K562 (cell line): ENCODE measurements around the gene ALG12. TPM values are rescaled to one million over a fixed set of nuclear protein-coding genes. Genes with fewer than 3 reads are reported as not detected.

ENCODE experiments used
- ATAC-seq: fragments of 200-7000 bp; cut with Tn5 transposase; 3 replicates; pipeline ENCODE4 v1.9.1; 2020; ENCODE audit warnings: moderate library complexity
- BruUV-seq: library from RNA; stranded (reverse); fragments of 400-500 nt; replicated peaks from 2 replicates; lab custom pipeline; 2021; lab: Mats Ljungman, UMichigan
- CTCF ChIA-PET: fragments of 300-600 bp; formaldehyde crosslinking; extraction: SDS; loops from one replicate; lab custom pipeline; 2021; ENCODE audit warnings: low intra/inter-chr PET ratio; lab: Yijun Ruan, JAX
- POLR2A ChIA-PET: fragments of 300-600, 350-650 bp; sonication (Branson Sonifier 250); formaldehyde crosslinking; extraction: SDS; loops from one replicate; lab custom pipeline; 2021; ENCODE audit warnings: antibody characterized with exemption, inconsistent platforms; lab: Yijun Ruan, JAX
- DNase-seq, 4 experiments: peaks; one replicate each; pipeline versions ENCODE4 v3.0.0 to v3.0.0-alpha.2; 2011 to 2018; ENCODE audit warnings: low spot score in 3 of 4, mixed read lengths in 3 of 4; ENCODE audit errors: extremely low read depth in 1 of 4
- FAIRE-seq: peaks from 2 replicates; lab custom pipeline; 2011; peaks lifted over from hg19 to GRCh38; lab: Jason Lieb, UNC
- H2AFZ ChIP-seq: 2 replicates; pipeline ENCODE4 v1.6.0; 2011; ENCODE audit warnings: low read depth, low read length, control low read depth, inconsistent platforms
- H3K27ac ChIP-seq: fragments of 200-600 bp; 3 replicates; pipeline ENCODE4 v1.8.0; 2011; ENCODE audit warnings: low read depth, mild to moderate bottlenecking, control low read depth, inconsistent platforms, low read length, moderate library complexity, mixed read lengths; ENCODE audit errors: extremely low read depth
- H3K27me3 ChIP-seq, 2 experiments: fragments of 300-600 bp in 1 of 2; 2 replicates in 1 of 2; 3 replicates in 1 of 2; pipeline versions ENCODE4 v1.6.0 to v1.8.0; 2011; ENCODE audit warnings: inconsistent platforms in 2 of 2, low read length in 2 of 2, mild to moderate bottlenecking in 1 of 2, mixed read lengths in 1 of 2, moderate library complexity in 1 of 2; ENCODE audit not compliant: control insufficient read depth in 2 of 2, insufficient read depth in 2 of 2
- H3K36me3 ChIP-seq: fragments of 300-600 bp; 3 replicates; pipeline ENCODE4 v1.8.0; 2011; ENCODE audit warnings: mild to moderate bottlenecking, low read length, inconsistent platforms; ENCODE audit not compliant: control insufficient read depth, insufficient read depth
- H3K4me1 ChIP-seq, 2 experiments: fragments of 200-600 bp in 1 of 2; replicated peaks in 1 of 2; 2 replicates in 1 of 2; 3 replicates in 1 of 2; pipeline versions ENCODE4 v1.5.1 to v1.8.0; 2011; ENCODE audit warnings: inconsistent platforms in 2 of 2, low read length in 2 of 2, mild to moderate bottlenecking in 1 of 2, mixed read lengths in 1 of 2, moderate library complexity in 1 of 2; ENCODE audit not compliant: control insufficient read depth in 2 of 2, insufficient read depth in 2 of 2
- H3K4me2 ChIP-seq: 2 replicates; pipeline ENCODE4 v1.6.1; 2011; ENCODE audit warnings: low read length, control low read depth, inconsistent platforms, mixed read lengths; ENCODE audit not compliant: insufficient read depth
- H3K4me3 ChIP-seq: fragments of 200-600 bp; sonication (generic), shearing (Covaris generic); 2 replicates; pipeline ENCODE4 v1.5.1; 2016; ENCODE audit warnings: control low read depth, inconsistent platforms
- H3K79me2 ChIP-seq: fragments of 200-600 bp; 3 replicates; pipeline ENCODE4 v1.8.0; 2011; ENCODE audit warnings: low read length, inconsistent platforms; ENCODE audit not compliant: control insufficient read depth, insufficient read depth
- H3K9ac ChIP-seq, 2 experiments: 2 replicates each; pipeline versions ENCODE4 v1.6.0 to v1.6.1; 2011; ENCODE audit warnings: low read depth in 2 of 2, low read length in 2 of 2, control low read depth in 1 of 2, inconsistent platforms in 1 of 2, mild to moderate bottlenecking in 1 of 2, mixed read lengths in 1 of 2; ENCODE audit not compliant: insufficient read depth in 1 of 2
- H3K9me1 ChIP-seq: one replicate; pipeline ENCODE4 v1.6.0; 2011; ENCODE audit warnings: inconsistent platforms, mild to moderate bottlenecking, low read length, moderate library complexity; ENCODE audit not compliant: control insufficient read depth, insufficient read depth
- H3K9me3 ChIP-seq: replicated peaks from 2 replicates; pipeline ENCODE4 v1.5.1; 2011; ENCODE audit warnings: low read depth, low read length, inconsistent platforms; ENCODE audit not compliant: control insufficient read depth, insufficient read depth
- H4K20me1 ChIP-seq: replicated peaks from 2 replicates; pipeline ENCODE4 v1.6.1; 2011; ENCODE audit warnings: low read length, inconsistent platforms, mixed read lengths; ENCODE audit not compliant: control insufficient read depth, insufficient read depth
- GTF2E2 ChIP-seq: fragments of 200-800 bp; sonication (Bioruptor generic); IDR thresholded peaks from 2 replicates; pipeline ENCODE4 v1.6.1; 2016; ENCODE audit warnings: missing genetic modification characterization, missing compliant biosample characterization
- HNRNPL ChIP-seq: fragments of 200-400 bp; formaldehyde crosslinking; IDR thresholded peaks from 2 replicates; pipeline ENCODE4 v1.6.1; 2017; ENCODE audit warnings: low read depth, mild to moderate bottlenecking, low read length
- MTF1 ChIP-seq: fragments of 250-450 bp; sonication (Bioruptor Pico); IDR thresholded peaks from 2 replicates; pipeline ENCODE4 v1.9.0; 2021; ENCODE audit warnings: moderate library complexity, mild to moderate bottlenecking, inconsistent platforms, borderline replicate concordance
- NFIC ChIP-seq: fragments of 450-650 bp; IDR thresholded peaks from 2 replicates; pipeline ENCODE4 v1.6.1; 2017; ENCODE audit warnings: mild to moderate bottlenecking, inconsistent platforms
- SIN3B ChIP-seq: fragments of 450-650 bp; IDR thresholded peaks from 2 replicates; pipeline ENCODE4 v1.6.1; 2017; ENCODE audit warnings: low read depth, mild to moderate bottlenecking, moderate library complexity
- TEAD1 ChIP-seq, 2 experiments: fragments of 450-650 bp in 1 of 2; sonication (generic) in 1 of 2; formaldehyde crosslinking; IDR thresholded peaks; 2 replicates each; pipeline versions ENCODE4 v1.4.0 to v1.8.0; 2020 to 2022; ENCODE audit warnings: mild to moderate bottlenecking in 2 of 2, missing genetic modification reagents in 1 of 2
- TRIM28 ChIP-seq: fragments of 450-650 bp; IDR thresholded peaks from 2 replicates; pipeline ENCODE4 v1.6.1; 2017
- ZNF551 ChIP-seq: fragments of 250-450 bp; sonication (Bioruptor Pico); IDR thresholded peaks from 2 replicates; pipeline ENCODE4 v1.5.0; 2021; ENCODE audit warnings: mild to moderate bottlenecking, moderate library complexity
- ZNF561 ChIP-seq: fragments of 450-650 bp; formaldehyde crosslinking; conservative IDR thresholded peaks from 2 replicates; pipeline ENCODE4 v1.4.0; 2020; ENCODE audit warnings: mild to moderate bottlenecking, moderate library complexity
- WGBS: fragments of 100-300 bp; shearing (Covaris generic); methylation state at CpG from one replicate; pipeline ENCODE4 v1.1.6; 2016; ENCODE audit warnings: low coverage, mixed read lengths; ENCODE audit not compliant: insufficient coverage; ENCODE audit errors: missing lambda C conversion rate; 5-methylcytosine and 5-hydroxymethylcytosine counted together
- in situ Hi-C: fragments of 300-500 bp; cut with MboI; formaldehyde crosslinking; loops from 4 replicates; pipeline ENCODE4 v1.15.0; 2018; ENCODE audit warnings: inconsistent platforms, mixed read lengths
- intact Hi-C: fragments of 100-400 bp; cut with micrococcal nuclease; formaldehyde crosslinking; loops from 2 replicates; pipeline ENCODE4 v1.14.2; 2022
- polyA plus RNA-seq, 8 experiments: library from polyadenylated mRNA; depleted of rRNA in 4 of 8; stranded (reverse) in 5 of 8; unstranded in 3 of 8; fragments of >200 nt; fragmentation: Nextera tagmentation in 2 of 8; fragmentation: Illumina TruSeq in 1 of 8; extraction: Ambion mirVana in 2 of 8; extraction: Trizol in 1 of 8; gene quantifications; 2 replicates each; pipeline versions ENCODE4 v1.2.1 to v1.2.3, GENCODE V29; 2011 to 2014; ENCODE audit warnings: inconsistent platforms in 1 of 8, missing spikeins in 1 of 8
- total RNA-seq, 7 experiments: library from RNA; depleted of rRNA in 6 of 7; stranded (reverse); fragments of >200 nt in 6 of 7; fragmentation: Illumina TruSeq in 2 of 7; extraction: Trizol in 2 of 7; gene quantifications; 2 replicates each; pipeline versions ENCODE4 v1.2.1 to v1.2.3, GENCODE V29; 2011 to 2021; ENCODE audit warnings: low replicate concordance in 1 of 7

The ALG12 gene
- total and polyA plus RNA-seq, 9 of the 15 experiments (the other 6 are each of a cell fraction or from before 2014, with no cell fraction given), result 0.20 to 8.5 (median 3.4) TPM

- in situ Hi-C loops (no loop called here), intact Hi-C loops (no loop called here)
- ChIA-PET POLR2A (no interaction called here), CTCF (no interaction called here)
- Histone ChIP-seq H3K9ac (no peak overlapping the region), H3K36me3 (peaks cover 5% of the 10 kb centered on the region; the same call in 2 of the 3 replicates), H3K4me1 (no peaks in the 10 kb centered on the region; a peak in 1 of 5 replicates), H3K4me3 (no peak overlapping the region), H3K79me2 (peaks cover 85% of the 10 kb centered on the region), H3K9me1 (no peaks in the 10 kb centered on the region), H3K4me2 (no peak overlapping the region), H4K20me1 (no peaks in the 10 kb centered on the region), H2AFZ (no peak overlapping the region), H3K27ac (no peak overlapping the region), H3K9me3 (peaks cover 3% of the 10 kb centered on the region), H3K27me3 (no peaks in the 10 kb centered on the region)
- 90% methylated on average over 16 of the region's 17 CpGs for WGBS
- no peak for ATAC-seq
- no TSS peak for BruUV-seq
- FAIRE-seq, result no peak
- TF ChIP-seq SIN3B (no peak), ZNF561 (CRISPR knock-in tag) (no peak), MTF1 (CRISPR knock-in tag) (no peak)
- no peak for DNase-seq
These were observed 53.1 kb downstream of the ALG12 start for GRCh38 chr22:49865156-49865555.

- POLR2A ChIA-PET, result interaction anchor here (0.6 kb wide), 1 partner anchor 8 kb away, joined by 3 read pairs; no protein-coding TSS in a partner anchor
- H3K79me2 ChIP-seq, result peaks cover 83% of the 10 kb centered on the region
- 65% methylated on average over 5 of the region's 7 CpGs for WGBS
- H3K9me3 ChIP-seq, result no peaks in the 10 kb centered on the region; the same call in 1 of the 2 replicates
- peaks cover 5% of the 10 kb centered on the region; the same call in 2 of the 3 replicates for H3K36me3 ChIP-seq
- H3K27ac ChIP-seq, result no peak overlapping the region
- CTCF ChIA-PET, result no interaction called here
- no peaks in the 10 kb centered on the region for H3K27me3 ChIP-seq
- in situ Hi-C loops, result no loop called here
- H4K20me1 ChIP-seq, result no peaks in the 10 kb centered on the region
- H3K4me1 ChIP-seq, result no peaks in the 10 kb centered on the region; a peak in 1 of 5 replicates
- TF ChIP-seq ZNF551 (CRISPR knock-in tag) (no peak), TEAD1 (CRISPR knock-in tag; IDR thresholded peaks at IDR 0.05) (no peak), NFIC (no peak), HNRNPL (no peak), TRIM28 (no peak), GTF2E2 (tag) (no peak)
- H3K4me2 ChIP-seq, result no peak overlapping the region
- no peaks in the 10 kb centered on the region for H3K9me1 ChIP-seq
- no TSS peak for BruUV-seq
- DNase-seq, result no peak
- H3K9ac ChIP-seq, result no peak overlapping the region
- no peak overlapping the region for H2AFZ ChIP-seq
- no peak overlapping the region for H3K4me3 ChIP-seq
- no peak for ATAC-seq
- intact Hi-C loops, result no loop called here
- no peak for FAIRE-seq
These were observed 54.3 kb downstream of the ALG12 start for GRCh38 chr22:49863931-49864330.
